H1 (cell line): ENCODE measurements around the gene DELE1. TPM values are rescaled to one million over a fixed set of nuclear protein-coding genes. Genes with fewer than 3 reads are reported as not detected.

Experiments used
- CTCF ChIA-PET: fragments of 300-600 bp; sonication (Branson Sonifier 250); formaldehyde crosslinking; loops from one replicate; lab custom pipeline; 2021; ENCODE audit not compliant: partially characterized antibody; lab: Charles Lee
- POLR2A ChIA-PET: fragments of 300-600 bp; sonication (Branson Sonifier 250); formaldehyde crosslinking; loops from one replicate; lab custom pipeline; 2021; ENCODE audit warnings: inconsistent platforms; ENCODE audit not compliant: partially characterized antibody; lab: Charles Lee
- DNase-seq, 2 experiments: peaks; one replicate each; pipeline versions ENCODE4 v3.0.0 to v3.0.0-alpha.2; 2010 to 2022; ENCODE audit warnings: low spot score in 2 of 2, low read depth in 1 of 2, mixed read lengths in 1 of 2
- FAIRE-seq: peaks from 2 replicates; lab custom pipeline; 2011; peaks lifted over from hg19 to GRCh38; lab: Jason Lieb, UNC
- H2AFZ ChIP-seq: 2 replicates; pipeline ENCODE4 v1.8.1; 2012; ENCODE audit warnings: low read length, inconsistent platforms
- H2AK5ac ChIP-seq: 2 replicates; pipeline ENCODE4 v1.6.1; 2013; ENCODE audit warnings: low read depth, low read length
- H2BK120ac ChIP-seq: replicated peaks from 2 replicates; pipeline ENCODE3; 2013; ENCODE audit warnings: low read depth, low read length, inconsistent platforms
- H2BK12ac ChIP-seq: 2 replicates; pipeline ENCODE4 v1.6.1; 2013; ENCODE audit warnings: low read depth, low read length
- H2BK15ac ChIP-seq: 2 replicates; pipeline ENCODE4 v1.6.1; 2013; ENCODE audit warnings: low read length
- H2BK20ac ChIP-seq: 2 replicates; pipeline ENCODE4 v1.6.1; 2013; ENCODE audit warnings: low read length
- H2BK5ac ChIP-seq: 2 replicates; pipeline ENCODE4 v1.6.1; 2013; ENCODE audit warnings: low read depth, low read length
- H3K14ac ChIP-seq: 2 replicates; pipeline ENCODE4 v1.6.1; 2013; ENCODE audit warnings: inconsistent platforms; ENCODE audit not compliant: insufficient read length
- H3K18ac ChIP-seq: 2 replicates; pipeline ENCODE4 v1.6.1; 2013; ENCODE audit warnings: low read length; ENCODE audit errors: extremely low read depth
- H3K23ac ChIP-seq: 2 replicates; pipeline ENCODE4 v1.6.1; 2013; ENCODE audit warnings: inconsistent platforms; ENCODE audit not compliant: insufficient read length
- H3K23me2 ChIP-seq: 2 replicates; pipeline ENCODE4 v1.6.1; 2013; ENCODE audit warnings: low read depth, low read length
- H3K27ac ChIP-seq: 2 replicates; pipeline ENCODE4 v1.6.1; 2011; ENCODE audit warnings: low read depth, low read length, inconsistent platforms
- H3K27me3 ChIP-seq, 4 experiments: replicated peaks in 1 of 4; 1 replicate in 1 of 4; 2 replicates in 3 of 4; pipeline versions ENCODE4 v1.6.1 to v1.8.1; 2011 to 2013; ENCODE audit warnings: low read length in 3 of 4, mild to moderate bottlenecking in 3 of 4, inconsistent platforms in 2 of 4, mixed read lengths in 2 of 4, moderate library complexity in 1 of 4; ENCODE audit not compliant: control insufficient read depth in 3 of 4, insufficient read depth in 3 of 4; ENCODE audit errors: extremely low read depth in 1 of 4
- H3K36me3 ChIP-seq, 4 experiments: 2 replicates each; pipeline versions ENCODE4 v1.6.1 to v1.8.1; 2011 to 2013; ENCODE audit warnings: mild to moderate bottlenecking in 4 of 4, low read length in 3 of 4, moderate library complexity in 2 of 4, control low read depth in 1 of 4, inconsistent platforms in 1 of 4; ENCODE audit not compliant: insufficient read depth in 4 of 4, control insufficient read depth in 2 of 4
- H3K4ac ChIP-seq: replicated peaks from 2 replicates; pipeline ENCODE3; 2013; ENCODE audit warnings: low read length, low read depth, mixed read lengths, inconsistent platforms; ENCODE audit not compliant: insufficient read length
- H3K4me1 ChIP-seq, 4 experiments: replicated peaks in 1 of 4; 1 replicate in 1 of 4; 2 replicates in 3 of 4; pipeline versions ENCODE4 v1.6.1 to v1.8.1; 2011 to 2013; ENCODE audit warnings: low read length in 3 of 4, inconsistent platforms in 2 of 4, mixed read lengths in 1 of 4; ENCODE audit not compliant: insufficient read depth in 4 of 4, control insufficient read depth in 3 of 4
- H3K4me2 ChIP-seq, 2 experiments: 2 replicates each; pipeline versions ENCODE4 v1.6.1 to v1.8.1; 2011 to 2013; ENCODE audit warnings: low read depth in 2 of 2, low read length in 2 of 2, control low read depth in 1 of 2, inconsistent platforms in 1 of 2, mild to moderate bottlenecking in 1 of 2; ENCODE audit not compliant: insufficient read depth in 1 of 2
- H3K4me3 ChIP-seq, 4 experiments: fragments of 200-600, 300-600 bp in 1 of 4; sonication (generic), shearing (Covaris generic), sonication (Bioruptor Twin) in 1 of 4; 2 replicates each; pipeline versions ENCODE4 v1.5.1 to v1.8.1; 2011 to 2016; ENCODE audit warnings: low read length in 4 of 4, low read depth in 3 of 4, control low read depth in 2 of 4, inconsistent platforms in 2 of 4, mild to moderate bottlenecking in 2 of 4, mixed read lengths in 1 of 4, moderate library complexity in 1 of 4; ENCODE audit not compliant: insufficient read depth in 2 of 4; ENCODE audit errors: extremely low read depth in 1 of 4
- H3K56ac ChIP-seq: replicated peaks from 2 replicates; pipeline ENCODE3; 2013; ENCODE audit warnings: low read depth, mild to moderate bottlenecking, mixed read lengths, low read length, inconsistent platforms; ENCODE audit not compliant: insufficient read length
- H3K79me1 ChIP-seq: 2 replicates; pipeline ENCODE4 v1.6.1; 2013; ENCODE audit warnings: low read depth, low read length, control low read depth
- H3K79me2 ChIP-seq, 2 experiments: 2 replicates each; pipeline versions ENCODE4 v1.6.1 to v1.8.1; 2012 to 2013; ENCODE audit warnings: low read length in 2 of 2, mild to moderate bottlenecking in 2 of 2, inconsistent platforms in 1 of 2; ENCODE audit not compliant: insufficient read depth in 2 of 2, control insufficient read depth in 1 of 2
- H3K9ac ChIP-seq, 4 experiments: replicated peaks in 1 of 4; 1 replicate in 1 of 4; 2 replicates in 3 of 4; pipeline versions ENCODE4 v1.6.1 to v1.8.1; 2011 to 2013; ENCODE audit warnings: low read depth in 3 of 4, low read length in 3 of 4, control low read depth in 2 of 4, mild to moderate bottlenecking in 2 of 4, moderate library complexity in 2 of 4, inconsistent platforms in 1 of 4; ENCODE audit errors: extremely low read depth in 1 of 4
- H3K9me3 ChIP-seq, 2 experiments: 2 replicates each; pipeline versions ENCODE4 v1.6.1 to v1.8.1; 2012 to 2013; ENCODE audit warnings: mild to moderate bottlenecking in 2 of 2, moderate library complexity in 2 of 2, control low read depth in 1 of 2, inconsistent platforms in 1 of 2, low read depth in 1 of 2, low read length in 1 of 2, mixed read lengths in 1 of 2; ENCODE audit not compliant: insufficient read depth in 2 of 2
- H4K20me1 ChIP-seq, 2 experiments: replicated peaks in 1 of 2; 2 replicates each; pipeline versions ENCODE3 to v1.8.1; 2011 to 2013; ENCODE audit warnings: inconsistent platforms in 2 of 2, low read length in 2 of 2, mild to moderate bottlenecking in 1 of 2; ENCODE audit not compliant: insufficient read depth in 2 of 2, control insufficient read depth in 1 of 2
- H4K5ac ChIP-seq: 2 replicates; pipeline ENCODE4 v1.6.1; 2013; ENCODE audit warnings: low read length, low read depth, mixed read lengths, inconsistent platforms; ENCODE audit not compliant: insufficient read length
- H4K8ac ChIP-seq: 2 replicates; pipeline ENCODE4 v1.8.0; 2013; ENCODE audit warnings: mild to moderate bottlenecking, moderate library complexity, low read length, inconsistent platforms; ENCODE audit not compliant: insufficient read depth; ENCODE audit errors: extremely low read depth
- H4K91ac ChIP-seq: replicated peaks from 2 replicates; pipeline ENCODE3; 2013; ENCODE audit warnings: low read length, mixed read lengths, inconsistent platforms; ENCODE audit not compliant: insufficient read length
- SP2 ChIP-seq: IDR thresholded peaks from 2 replicates; pipeline ENCODE4 v1.6.1; 2012; ENCODE audit warnings: mild to moderate bottlenecking, low read length, inconsistent platforms
- WGBS, 2 experiments: shearing (Covaris generic) in 1 of 2; methylation state at CpG; one replicate each; pipeline versions ENCODE4 v1.1.6 to v1.1.7; 2013 to 2015; ENCODE audit warnings: low lambda C conversion rate in 2 of 2, mixed read lengths in 2 of 2, inconsistent platforms in 1 of 2, low coverage in 1 of 2, missing lambda C conversion rate in 1 of 2; ENCODE audit not compliant: insufficient replicate concordance in 2 of 2, insufficient coverage in 1 of 2, insufficient read length in 1 of 2; ENCODE audit errors: extremely low coverage in 1 of 2, missing lambda C conversion rate in 1 of 2; 5-methylcytosine and 5-hydroxymethylcytosine counted together
- polyA plus RNA-seq, 7 experiments: library from polyadenylated mRNA; depleted of rRNA in 3 of 7; stranded (reverse) in 5 of 7; unstranded in 2 of 7; fragments of >200 nt in 5 of 7; fragments of 200-250 nt in 2 of 7; gene quantifications; 1 replicate in 5 of 7; 2 replicates in 1 of 7; 4 replicates in 1 of 7; pipeline versions ENCODE4 v1.2.1 to v1.2.3, GENCODE V29; 2011 to 2013; ENCODE audit warnings: missing spikeins in 2 of 7, mixed read lengths in 2 of 7
- total RNA-seq: library from RNA; stranded (reverse); fragmentation: NEBNext Ultra II Directional; extraction: Animal tissue kit (Norgen Biotek cat#: 25700); gene quantifications from 2 replicates; pipeline ENCODE4 v1.2.1, GENCODE V29; 2021

DELE1 gene
- total and polyA plus RNA-seq, 2 of the 8 experiments (the other 6 are each of a cell fraction or from before 2014, with no cell fraction given): 61.4 to 114 TPM

DNA sequence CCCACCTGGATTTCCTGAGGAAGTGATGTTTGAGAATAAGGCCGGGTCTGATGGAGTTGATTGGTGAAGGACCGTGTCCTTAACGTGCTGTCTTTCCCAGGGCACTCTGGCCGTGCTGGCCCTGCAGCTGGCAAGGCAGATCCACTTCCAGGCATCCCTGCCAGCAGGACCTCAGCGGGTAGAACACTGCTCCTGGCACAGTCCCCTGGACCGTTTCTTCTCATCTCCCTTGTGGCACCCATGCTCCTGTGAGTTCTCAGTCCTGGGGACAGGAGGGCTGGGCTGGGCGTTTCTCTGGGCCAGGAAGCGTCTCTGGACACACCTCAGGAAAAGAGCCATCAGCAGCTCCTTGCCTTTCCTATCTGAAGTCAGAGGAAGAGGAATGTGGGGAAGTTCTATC lies 4.4 kb downstream of the DELE1 start:
- no peak overlapping the region for H4K8ac ChIP-seq
- peaks cover 28 to 74% (median 57%) of the 10 kb centered on the region in 4 experiments for H3K36me3 ChIP-seq
- H3K9me3 ChIP-seq: no peaks in the 10 kb centered on the region
- no peak overlapping the region for H2BK15ac ChIP-seq
- FAIRE-seq (no peak), DNase-seq (no peak)
- ChIA-PET POLR2A (interaction anchor here (7.3 kb wide), 1 partner anchor 15 kb away, joined by 66 read pairs; no protein-coding TSS in a partner anchor), CTCF (interaction anchor here (0.9 to 2.5 kb wide), 5 partner anchors 12 to 49 kb away, joined by 3 to 10 read pairs (median 3); partner anchors contain the start of gene PCDH1)
- no peak overlapping the region for H2BK5ac ChIP-seq
- no peak overlapping the region for H2BK12ac ChIP-seq
- no peak overlapping the region for H3K9ac ChIP-seq
- peaks cover 4% of the 10 kb centered on the region; the same call in 1 of the 2 replicates for H3K79me1 ChIP-seq
- H2BK120ac ChIP-seq: no peak overlapping the region
- no peak overlapping the region for H2AFZ ChIP-seq
- H3K4me1 ChIP-seq: peaks cover 0 to 3% (median 2%) of the 10 kb centered on the region in 4 experiments; a peak in 3 of 7 replicates
- H2BK20ac ChIP-seq: no peak overlapping the region
- H3K4me2 ChIP-seq: no peak overlapping the region
- WGBS, 2 experiments: 95% methylated on average over 8 of the region's 8 CpGs; no CpG with 5 or more reads in 1 of the 2 experiments
- H3K4ac ChIP-seq: no peak overlapping the region
- H3K23me2 ChIP-seq: peaks cover 9% of the 10 kb centered on the region
- no peaks in the 10 kb centered on the region for H3K27me3 ChIP-seq
- H3K4me3 ChIP-seq: no peak overlapping the region
- no peak for TF ChIP-seq SP2
- H3K27ac ChIP-seq: no peak overlapping the region
- peaks cover 4 to 9% of the 10 kb centered on the region in 2 experiments; a peak in 2 of 4 replicates for H3K79me2 ChIP-seq
- no peak overlapping the region for H3K23ac ChIP-seq
- peaks cover 0 to 3% of the 10 kb centered on the region in 2 experiments for H4K20me1 ChIP-seq
- H3K18ac ChIP-seq: no peak overlapping the region
- H3K14ac ChIP-seq: no peak overlapping the region
- H4K91ac ChIP-seq: no peak overlapping the region
- H3K56ac ChIP-seq: no peak overlapping the region
- no peak overlapping the region for H4K5ac ChIP-seq
- H2AK5ac ChIP-seq: no peak overlapping the region
